Measurements from ENCODE around the gene CA5A.
A peak's percentile ranks its signal among the peaks of the same experiment; 100 is the strongest.
"Not testable (repeated sequence)": the region's sequence is repeated elsewhere in the genome, so short reads cannot be mapped to it uniquely, and the experiment has no call there.

CA5A gene

GRCh38 chr16:87936375-87937230, at the start of gene CA5A:
CA5A (minus strand) TSS chr16:87936529; CDS start chr16:87936450, 79 bp downstream.
- no peak within 1 kb of the TSS for H3K4me3 ChIP-seq (replicated peaks in 1 of 2; ENCODE audit: low read depth in 2 of 2, low read length in 2 of 2)
- no peak for TF ChIP-seq CTCF (IDR thresholded peaks at IDR 0.05; ENCODE audit: low read depth, low read length)
- no peak for DNase-seq (ENCODE audit: low read depth in 2 of 2)

DNA sequence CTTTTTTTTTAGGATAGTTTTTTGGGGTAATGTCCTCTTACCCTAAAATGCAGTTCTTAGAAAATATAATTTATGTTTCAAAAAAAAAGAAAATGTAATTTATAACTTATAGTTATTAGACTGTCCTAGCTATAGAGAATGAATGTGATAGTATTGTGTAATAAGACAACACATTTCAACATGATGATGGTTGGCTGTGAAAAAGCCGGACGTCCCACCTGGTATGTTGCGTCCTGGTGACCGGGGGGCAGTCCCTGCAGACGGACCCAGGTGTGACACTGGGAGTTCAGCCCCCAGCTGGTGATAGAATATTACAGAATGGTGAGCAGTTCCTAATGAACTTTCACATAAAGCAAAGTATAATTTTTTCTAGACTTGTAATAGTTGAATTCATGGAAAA, 49.2 kb upstream of the CA5A start:
- not testable (repeated sequence) for DNase-seq (ENCODE audit: low read depth in 2 of 2); H3K4me3 ChIP-seq (replicated peaks in 1 of 2; ENCODE audit: low read depth in 2 of 2, low read length in 2 of 2)

GRCh38 chr16:87984632-87985267, 48.4 kb upstream of the CA5A start:
- DNase-seq (ENCODE audit: low read depth in 2 of 2), result no peak
- no peak overlapping the region for H3K4me3 ChIP-seq (replicated peaks in 1 of 2; ENCODE audit: low read depth in 2 of 2, low read length in 2 of 2)
- TF ChIP-seq CTCF (IDR thresholded peaks at IDR 0.05; ENCODE audit: low read depth, low read length), result no peak

DNA sequence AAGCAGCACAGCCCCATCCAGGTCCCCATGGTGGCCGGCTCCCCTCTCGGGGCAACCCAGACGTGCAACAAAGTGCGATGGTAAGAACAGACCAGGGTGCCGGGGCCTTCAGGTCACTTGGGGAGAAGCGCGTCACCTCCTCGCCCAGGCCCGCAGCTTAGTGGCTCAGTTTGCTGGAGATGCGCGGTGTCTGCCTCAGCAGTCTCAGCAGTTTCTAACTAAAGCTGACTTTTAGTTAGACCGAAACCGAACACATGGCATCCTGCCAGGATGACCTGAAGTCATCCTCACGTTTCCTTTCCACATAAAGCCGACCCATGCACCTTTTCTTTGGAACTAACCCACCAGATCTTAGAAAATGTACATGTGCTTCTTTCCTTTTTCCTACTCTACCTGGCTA, 47.9 kb upstream of the CA5A start:
- H3K4me3 ChIP-seq (replicated peaks in 1 of 2; ENCODE audit: low read depth in 2 of 2, low read length in 2 of 2); DNase-seq (ENCODE audit: low read depth in 2 of 2): not testable (repeated sequence)

GRCh38 chr16:87983737-87984097, 47.4 kb upstream of the CA5A start:
- DNase-seq (ENCODE audit: low read depth in 2 of 2), result peak; percentile 20 to 51
- not testable (repeated sequence) for H3K4me3 ChIP-seq (replicated peaks in 1 of 2; ENCODE audit: low read depth in 2 of 2, low read length in 2 of 2)

GRCh38 chr16:87983072-87983736, 46.9 kb upstream of the CA5A start:
- not testable (repeated sequence) for H3K4me3 ChIP-seq (replicated peaks in 1 of 2; ENCODE audit: low read depth in 2 of 2, low read length in 2 of 2)
- peak in 1 of 2 donors; percentile 7 for DNase-seq (ENCODE audit: low read depth in 2 of 2)
- TF ChIP-seq CTCF (IDR thresholded peaks at IDR 0.05; ENCODE audit: low read depth, low read length), result peak; percentile 52

DNA sequence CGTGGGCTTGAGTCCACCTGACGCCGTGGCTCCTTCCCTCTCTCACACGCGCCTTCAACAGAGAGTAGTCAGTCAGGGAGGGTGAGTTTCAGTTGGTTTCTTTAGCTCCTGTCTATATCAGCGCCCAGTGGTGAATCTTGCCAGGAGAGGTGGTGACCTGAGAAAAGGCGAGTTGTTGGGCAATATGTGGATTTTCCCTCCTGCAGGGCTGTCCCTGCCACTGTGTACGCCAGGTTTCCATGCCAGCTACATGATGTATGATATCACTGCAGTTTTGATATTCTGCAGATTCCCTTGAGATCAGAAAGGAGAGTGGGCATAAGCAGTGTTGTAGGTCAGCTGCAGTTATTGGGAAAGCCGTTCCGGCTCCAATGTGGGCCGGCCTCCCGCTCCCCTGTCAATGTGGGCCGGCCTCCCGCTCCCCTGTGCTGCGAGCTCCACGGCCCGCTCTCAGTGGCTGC, 46.3 kb upstream of the CA5A start:
- H3K4me3 ChIP-seq (replicated peaks in 1 of 2; ENCODE audit: low read depth in 2 of 2, low read length in 2 of 2), result no peak overlapping the region
- no peak for DNase-seq (ENCODE audit: low read depth in 2 of 2)
- TF ChIP-seq CTCF (IDR thresholded peaks at IDR 0.05; ENCODE audit: low read depth, low read length), result no peak

- not testable (repeated sequence) for DNase-seq (ENCODE audit: low read depth in 2 of 2); H3K4me3 ChIP-seq (replicated peaks in 1 of 2; ENCODE audit: low read depth in 2 of 2, low read length in 2 of 2)
These were observed 45.0 kb upstream of the CA5A start for GRCh38 chr16:87981376-87981775.

GRCh38 chr16:87979911-87980630, 43.7 kb upstream of the CA5A start:
- H3K4me3 ChIP-seq (replicated peaks in 1 of 2; ENCODE audit: low read depth in 2 of 2, low read length in 2 of 2); DNase-seq (ENCODE audit: low read depth in 2 of 2): not testable (repeated sequence)

Data from cardiac fibroblast (primary cell).